Thyroid gland (tissue), 4 donors: ENCODE data around the gene PRKD2.

Experiments
- CTCF ChIP-seq, 6 experiments: fragments of 200-600 bp in 3 of 6; fragments of 450-650 bp in 3 of 6; sonication (generic) in 3 of 6; IDR thresholded peaks; one replicate each; pipeline ENCODE4 v1.5.1; 2016 to 2019; ENCODE audit warnings: antibody characterized with exemption in 6 of 6, mild to moderate bottlenecking in 2 of 6, inconsistent platforms in 1 of 6, moderate library complexity in 1 of 6
- POLR2A ChIP-seq, 2 donors: fragments of 450-650 bp; IDR thresholded peaks; one replicate each; pipeline ENCODE4 v1.6.1; 2017; ENCODE audit warnings: antibody characterized with exemption in 2 of 2, mild to moderate bottlenecking in 2 of 2, moderate library complexity in 1 of 2

- no peak for TF ChIP-seq CTCF (IDR thresholded peaks at IDR 0.05)
- no peak for TF ChIP-seq POLR2A (IDR thresholded peaks at IDR 0.05)
These were observed 8.3 kb upstream of the PRKD2 start for GRCh38 chr19:46725036-46725820.
